HG03432 (cell line): Measurements from ENCODE around the gene LY6G6C.

Experiments
- ATAC-seq: cut with Tn5 transposase; IDR thresholded peaks from one replicate; pipeline ENCODE4 v1.9.1; 2021; ENCODE audit warnings: mild to moderate bottlenecking, moderate library complexity; ENCODE audit not compliant: unreplicated experiment

Gene LY6G6C

DNA sequence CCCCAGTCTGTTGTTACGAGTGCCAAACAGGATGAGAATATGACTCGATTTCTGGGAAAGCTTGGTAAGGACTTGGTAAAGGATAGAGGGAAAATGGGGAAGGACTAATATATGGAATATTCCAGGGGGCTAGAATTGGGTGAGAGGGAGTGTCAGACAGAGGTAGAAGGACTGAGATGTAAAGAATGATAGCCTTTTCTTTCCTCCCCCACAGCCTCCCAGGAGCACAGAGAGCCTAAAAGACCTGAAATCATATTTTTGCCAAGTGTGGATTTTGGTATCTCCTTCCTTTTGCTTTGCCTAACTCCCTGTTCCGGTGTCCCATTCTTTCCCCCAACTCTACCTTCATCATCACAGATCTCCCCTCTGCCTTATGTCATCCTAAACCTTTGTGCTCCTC, 21.3 kb upstream of the LY6G6C start:
- ATAC-seq, result no peak

DNA sequence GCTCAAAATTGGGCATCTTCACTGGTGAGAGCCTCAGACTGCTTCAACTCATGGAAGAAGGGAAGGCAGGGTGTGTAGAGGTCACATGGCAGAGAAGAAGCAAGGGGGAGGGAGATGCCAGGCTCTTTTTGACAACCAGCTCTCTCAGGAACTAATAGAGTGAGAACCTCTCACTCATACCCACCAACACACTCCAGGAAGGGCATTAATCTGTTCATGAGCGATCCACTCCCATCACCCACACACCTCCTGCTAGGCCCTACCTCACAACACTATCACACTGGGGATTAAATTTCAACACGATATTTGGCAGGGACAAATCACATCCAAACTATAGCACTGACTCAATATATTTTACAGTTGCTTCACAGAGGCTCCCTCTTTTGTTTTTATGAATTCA, 20.3 kb upstream of the LY6G6C start:
- ATAC-seq, result no peak

DNA sequence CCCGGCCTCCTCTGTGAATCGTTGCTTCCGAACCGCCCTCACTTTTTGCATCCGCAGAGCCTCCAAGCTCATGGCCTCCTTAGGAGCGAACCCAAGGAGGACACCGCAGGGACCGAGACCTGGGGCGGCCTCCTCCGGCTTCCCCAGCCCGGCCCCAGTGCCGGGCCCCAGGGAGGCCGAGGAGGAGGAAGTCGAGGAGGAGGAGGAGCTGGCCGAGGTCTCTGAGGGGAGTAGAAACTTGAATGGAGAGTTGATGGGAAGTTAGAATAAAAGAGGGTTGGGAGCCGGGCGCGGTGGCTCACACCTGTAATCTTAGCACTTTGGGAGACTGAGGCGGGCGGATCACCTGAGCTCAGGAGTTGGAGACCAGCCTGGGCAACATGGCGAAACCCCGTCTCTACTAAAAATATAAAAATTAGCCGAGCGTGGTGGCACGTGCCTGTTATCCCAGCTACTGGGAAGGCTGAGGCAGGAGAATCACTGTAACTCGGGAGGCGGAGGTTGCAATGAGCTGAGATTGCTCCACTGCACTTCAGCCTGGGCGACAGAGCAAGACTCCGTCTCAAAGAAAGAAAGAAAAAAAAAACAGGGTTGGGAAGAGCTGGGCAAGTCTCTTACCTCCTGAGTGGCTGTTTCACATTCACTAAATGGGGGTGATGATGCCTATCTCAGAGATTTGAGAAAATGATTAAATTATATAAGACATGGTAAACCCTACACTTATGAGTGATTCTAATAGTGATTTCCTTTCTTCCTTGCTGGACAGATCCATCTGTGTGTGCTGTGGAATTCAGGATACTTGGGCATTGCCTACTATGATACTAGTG, 19.1 kb upstream of the LY6G6C start:
- no peak for ATAC-seq

DNA sequence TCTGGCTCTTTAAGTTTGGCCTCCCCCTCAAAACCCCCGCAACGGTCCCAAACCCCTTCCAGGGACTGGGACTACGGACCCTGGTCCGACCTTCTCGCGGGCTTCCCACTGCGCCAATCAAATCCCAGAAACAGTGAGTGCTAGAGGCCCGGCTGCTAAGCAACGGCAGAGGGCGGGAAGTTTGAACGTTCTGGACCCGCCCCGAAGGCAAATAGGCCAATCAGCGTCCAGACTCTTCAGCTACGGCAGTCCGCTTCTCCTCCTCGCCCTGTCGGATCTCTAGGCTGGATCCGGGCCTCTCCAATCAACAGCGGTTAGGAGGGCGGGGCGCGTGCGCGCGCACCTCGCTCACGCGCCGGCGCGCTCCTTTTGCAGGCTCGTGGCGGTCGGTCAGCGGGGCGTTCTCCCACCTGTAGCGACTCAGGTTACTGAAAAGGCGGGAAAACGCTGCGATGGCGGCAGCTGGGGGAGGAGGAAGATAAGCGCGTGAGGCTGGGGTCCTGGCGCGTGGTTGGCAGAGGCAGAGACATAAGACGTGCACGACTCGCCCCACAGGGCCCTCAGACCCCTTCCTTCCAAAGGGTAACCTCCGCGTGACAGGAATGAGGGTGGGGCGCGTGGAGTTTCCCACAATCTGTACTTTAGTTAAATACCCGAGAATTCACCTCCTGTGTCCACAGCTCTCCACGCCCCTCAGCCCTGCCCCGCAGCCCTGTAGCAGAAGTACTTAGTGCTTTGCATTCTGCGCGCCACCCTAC, 18.3 kb upstream of the LY6G6C start, which contains the start of gene MSH5:
Gene MSH5 (plus strand): TSS at position 367 of the 758 bp plus-strand sequence. CDS start 462 bp downstream, outside the sequence.
- ATAC-seq, result peak; percentile 67

DNA sequence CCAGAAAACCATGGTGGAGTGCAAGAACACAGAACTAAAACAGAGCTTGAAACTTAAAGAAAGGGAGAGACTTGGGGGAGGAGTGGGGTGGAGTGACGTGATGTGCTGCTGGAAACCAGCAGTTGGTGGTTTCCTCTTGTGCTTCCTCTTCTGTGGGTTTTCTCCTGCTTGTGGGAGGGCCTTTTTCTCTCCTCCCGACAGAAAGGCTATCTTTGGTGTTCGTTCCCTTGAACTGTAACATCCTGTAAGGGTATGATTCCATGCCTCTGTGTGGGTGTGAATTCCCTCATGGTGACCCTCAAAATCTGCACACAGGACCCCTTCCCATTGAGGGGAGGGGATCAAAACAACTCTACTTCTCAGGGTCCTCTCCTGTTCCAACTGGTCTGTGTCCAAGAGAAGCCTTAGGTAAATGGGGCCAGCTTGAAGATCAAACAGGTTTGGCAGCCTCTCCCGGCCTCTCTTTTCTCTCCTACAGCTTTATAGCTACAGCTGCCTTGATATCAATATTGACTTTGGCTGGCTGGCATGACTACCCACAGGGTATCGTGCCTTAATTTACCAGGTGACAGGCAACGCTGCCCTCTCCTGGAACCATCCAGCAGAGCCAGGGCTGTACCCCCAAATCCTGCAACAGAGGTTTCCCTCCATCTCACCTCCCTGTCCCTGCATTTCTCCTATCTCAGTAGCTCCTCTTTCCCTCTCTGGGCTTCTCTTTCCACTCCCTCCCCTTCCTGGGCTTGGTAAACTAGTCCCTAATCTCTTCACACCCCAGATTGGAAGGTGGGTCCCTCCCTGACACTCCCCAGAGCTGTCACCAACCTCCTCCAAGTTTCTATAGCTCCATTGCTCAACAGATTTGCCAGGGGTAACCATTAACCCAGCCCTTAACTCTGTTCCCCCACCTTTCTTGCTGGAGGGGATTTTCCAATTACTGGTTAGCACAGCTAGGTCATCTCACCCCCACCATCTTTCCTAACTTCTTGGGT, 16.7 kb upstream of the LY6G6C start:
- no peak for ATAC-seq

DNA sequence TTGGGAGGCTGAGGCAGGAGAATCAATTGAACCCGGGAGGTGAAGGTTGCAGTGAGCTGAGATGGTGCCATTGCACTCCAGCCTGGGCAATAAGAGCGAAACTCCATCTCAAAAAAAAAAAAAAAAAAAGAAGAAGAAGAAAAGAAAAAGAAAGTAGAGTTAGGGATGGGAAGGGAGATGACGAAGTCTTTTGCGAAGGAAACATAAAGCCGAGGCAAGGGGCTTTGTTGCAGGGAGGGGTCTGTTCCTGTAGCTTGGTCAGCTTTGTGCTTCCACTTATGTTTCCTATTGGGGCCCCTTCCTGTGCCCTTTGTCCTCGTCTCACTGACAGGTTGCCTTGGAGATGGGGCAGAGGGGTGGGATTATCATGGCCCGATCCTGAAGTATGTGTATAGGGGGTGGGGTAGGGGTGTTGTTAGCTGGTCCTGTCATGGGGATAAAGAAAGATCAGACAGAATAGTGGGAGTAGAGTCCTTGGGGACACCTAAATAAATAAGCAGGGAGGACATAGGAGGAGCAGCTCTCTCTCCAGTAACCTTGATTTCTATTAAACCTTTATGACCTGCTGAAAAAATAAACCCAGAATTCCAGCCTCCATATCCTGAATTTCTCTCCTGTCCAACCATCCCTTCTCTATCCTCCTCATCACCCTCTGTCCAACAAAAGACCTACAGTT, 15.9 kb upstream of the LY6G6C start:
- no peak for ATAC-seq

DNA sequence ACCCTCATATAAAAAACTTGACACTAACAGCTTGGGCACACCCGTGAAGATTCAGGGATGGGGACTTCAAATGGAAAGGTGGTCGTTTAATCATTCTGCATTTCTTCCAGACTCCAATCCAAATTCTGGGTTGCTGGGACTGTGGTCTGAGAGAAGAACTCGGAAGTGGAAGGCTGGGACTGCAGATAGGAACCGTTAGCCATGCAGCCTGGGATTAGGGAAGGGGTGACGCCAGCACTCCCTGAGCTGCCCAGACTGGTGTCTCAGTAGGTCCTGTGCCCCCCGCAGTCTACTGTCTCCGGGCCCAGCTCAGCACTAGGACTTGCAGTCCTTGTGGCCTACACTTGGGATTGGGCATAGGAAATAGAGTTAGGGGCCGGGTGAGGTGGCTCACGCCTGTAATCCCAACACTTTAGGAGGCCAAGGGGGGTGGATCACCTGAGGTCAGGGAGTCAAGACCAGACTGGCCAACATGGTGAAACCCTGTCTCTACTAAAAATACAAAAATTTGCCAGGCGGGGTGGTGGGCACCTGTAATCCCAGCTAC, 15.3 kb upstream of the LY6G6C start:
- ATAC-seq, result no peak

DNA sequence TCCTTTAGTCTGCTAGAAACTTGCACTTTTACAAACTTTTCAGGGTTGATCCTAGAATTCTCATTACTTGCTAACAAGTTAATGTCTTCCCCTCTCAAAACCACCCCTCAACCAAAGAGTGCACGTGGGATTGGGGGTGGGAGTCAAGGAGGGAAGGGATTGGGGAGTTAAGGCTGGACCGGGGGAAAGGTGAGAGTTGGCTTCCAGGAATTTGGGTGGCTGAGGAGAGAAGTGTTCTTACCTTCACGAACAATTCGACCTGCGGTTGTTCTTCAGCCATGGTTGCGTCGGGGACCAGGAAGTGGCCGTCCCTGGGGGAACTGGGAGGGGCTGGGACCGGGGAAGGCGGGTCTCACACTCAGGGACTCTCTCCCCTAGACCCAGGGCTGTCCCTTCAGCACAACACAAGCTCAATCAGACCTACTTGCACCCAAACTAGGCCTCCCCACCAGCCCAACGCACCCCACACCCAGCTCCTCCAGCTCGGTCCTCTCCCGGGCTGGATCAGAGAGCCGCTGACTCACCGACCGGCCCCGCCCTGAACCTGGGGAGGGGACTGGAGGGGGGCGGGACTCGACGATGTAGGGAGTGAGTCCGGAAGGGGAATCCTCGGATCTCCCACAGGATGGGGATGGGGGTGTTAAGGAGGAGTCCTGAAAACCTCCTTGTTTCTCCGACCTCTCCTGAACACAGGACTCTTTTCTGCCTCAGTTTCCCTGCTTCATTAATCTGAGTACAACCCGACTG, 14.6 kb upstream of the LY6G6C start, which contains the start of gene CLIC1:
Gene CLIC1 (minus strand): TSS at position 510 of the 747 bp plus-strand sequence. CDS start 230 bp downstream, at position 280.
- peak; percentile 25 for ATAC-seq

DNA sequence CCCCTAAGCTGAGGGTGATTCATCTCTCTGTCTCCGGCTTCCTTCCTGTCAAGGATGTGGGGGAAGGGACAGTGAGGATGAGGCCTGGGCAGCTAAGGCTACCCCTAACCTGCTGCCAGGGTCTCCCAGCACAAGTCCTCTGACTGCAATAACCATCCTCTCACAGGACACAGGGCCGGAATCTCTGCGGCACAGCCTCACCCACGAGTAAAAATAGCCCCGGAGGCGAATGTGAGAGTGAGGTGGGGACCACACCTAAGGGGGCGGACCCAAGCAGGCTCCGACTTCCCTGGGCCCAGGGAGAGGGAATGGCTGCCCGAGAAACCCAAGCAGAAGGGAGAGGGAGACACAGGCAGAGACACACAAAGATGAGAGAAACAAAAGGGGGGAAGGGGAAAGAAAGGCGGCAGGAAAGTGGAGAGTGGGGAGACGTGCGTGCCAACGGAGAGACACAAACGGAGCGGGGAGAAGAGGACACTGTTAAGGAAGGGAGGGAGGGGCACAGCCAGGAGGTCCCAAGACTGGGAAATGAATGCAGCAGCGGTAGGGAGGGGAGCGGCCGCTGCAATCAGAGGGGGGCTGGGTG, 13.4 kb upstream of the LY6G6C start:
- no peak for ATAC-seq

DNA sequence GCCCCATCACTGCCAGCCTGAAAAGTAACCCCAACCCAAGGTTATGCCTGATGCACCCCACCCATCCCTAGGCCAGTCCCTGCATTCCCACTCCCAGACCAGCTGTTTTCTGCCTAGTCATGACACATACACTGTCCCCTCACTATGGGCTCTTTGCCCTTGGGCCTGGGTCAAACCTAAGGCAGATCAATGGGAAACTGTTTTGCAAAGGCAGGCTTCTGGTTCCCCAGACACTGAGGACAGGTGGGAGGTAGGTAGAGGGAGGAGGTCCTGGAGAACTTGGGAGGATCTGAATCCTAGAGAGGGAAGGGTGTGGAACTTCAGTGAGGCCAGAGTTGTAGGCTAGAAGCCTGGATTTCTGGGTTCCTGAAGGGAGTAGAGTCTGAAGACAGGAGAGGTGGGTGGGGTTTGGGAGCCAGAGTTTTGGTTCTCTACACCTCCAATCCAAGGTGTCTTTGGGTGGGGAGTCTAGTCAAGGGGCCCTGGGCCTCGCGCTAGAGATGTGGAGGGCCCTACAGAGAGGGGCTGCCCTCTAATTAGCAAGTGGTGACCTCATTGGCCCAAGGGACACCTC, 12.8 kb upstream of the LY6G6C start:
- no peak for ATAC-seq

DNA sequence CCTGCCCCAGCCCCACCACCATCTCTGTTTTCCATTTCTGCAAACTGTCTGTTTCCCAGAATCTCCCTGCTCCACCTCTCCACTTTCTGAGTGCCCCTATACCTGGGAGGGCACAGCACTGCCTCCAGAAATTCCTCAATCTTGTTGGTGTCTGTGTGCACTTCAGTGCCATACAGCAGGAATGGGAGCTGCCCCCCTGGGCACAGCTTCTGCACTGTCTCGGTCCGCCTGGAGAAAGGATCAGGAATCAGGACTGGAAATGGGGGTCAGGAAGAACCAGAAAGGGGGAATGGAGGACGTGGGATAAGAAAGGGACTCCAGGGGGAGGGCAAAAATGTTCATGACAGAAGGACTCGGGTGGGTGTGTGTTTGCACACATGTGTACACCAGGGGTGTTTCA, 12.2 kb upstream of the LY6G6C start:
- ATAC-seq, result no peak

DNA sequence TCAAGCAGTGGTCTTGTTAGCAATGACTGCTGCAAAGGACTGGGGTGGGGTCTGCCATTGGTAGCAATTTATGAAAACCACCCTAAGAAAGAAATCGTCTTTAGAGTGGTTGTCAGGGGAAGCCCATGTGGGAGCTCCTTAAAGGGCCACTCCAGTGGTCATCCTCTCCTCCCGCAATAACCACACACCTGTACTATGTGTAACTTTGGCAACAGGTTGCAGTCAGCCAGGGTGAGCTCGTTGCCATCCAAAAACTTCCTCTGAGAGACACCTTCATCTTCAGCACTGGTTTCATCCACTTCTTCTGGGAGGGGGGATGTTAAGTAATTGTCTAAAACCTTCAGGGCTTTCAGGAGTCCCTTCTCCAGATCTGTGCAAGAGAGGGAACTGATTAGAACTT, 10.5 kb upstream of the LY6G6C start:
- no peak for ATAC-seq

DNA sequence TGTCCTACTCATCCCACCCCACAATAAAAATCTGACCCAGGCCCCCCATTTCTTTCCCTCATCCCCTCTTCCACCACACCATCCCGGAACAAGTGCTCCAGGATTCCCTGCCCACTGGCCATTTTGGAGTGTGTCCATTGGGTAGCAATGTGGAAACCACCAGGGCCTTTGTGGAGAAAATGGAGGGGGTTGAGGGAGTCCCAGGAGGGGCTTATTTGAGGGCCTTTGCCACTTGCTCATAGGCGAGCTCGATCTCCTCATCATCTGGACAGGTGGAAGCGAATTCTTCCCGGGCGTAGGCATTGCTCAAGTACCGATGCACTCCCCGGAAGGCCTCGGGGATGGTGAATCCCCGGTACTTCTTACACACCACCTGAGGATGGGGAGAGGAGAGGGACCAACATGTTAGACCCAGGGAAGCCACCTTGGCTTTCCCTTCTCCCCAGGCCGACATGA, 9.1 kb upstream of the LY6G6C start:
- ATAC-seq, result no peak

DNA sequence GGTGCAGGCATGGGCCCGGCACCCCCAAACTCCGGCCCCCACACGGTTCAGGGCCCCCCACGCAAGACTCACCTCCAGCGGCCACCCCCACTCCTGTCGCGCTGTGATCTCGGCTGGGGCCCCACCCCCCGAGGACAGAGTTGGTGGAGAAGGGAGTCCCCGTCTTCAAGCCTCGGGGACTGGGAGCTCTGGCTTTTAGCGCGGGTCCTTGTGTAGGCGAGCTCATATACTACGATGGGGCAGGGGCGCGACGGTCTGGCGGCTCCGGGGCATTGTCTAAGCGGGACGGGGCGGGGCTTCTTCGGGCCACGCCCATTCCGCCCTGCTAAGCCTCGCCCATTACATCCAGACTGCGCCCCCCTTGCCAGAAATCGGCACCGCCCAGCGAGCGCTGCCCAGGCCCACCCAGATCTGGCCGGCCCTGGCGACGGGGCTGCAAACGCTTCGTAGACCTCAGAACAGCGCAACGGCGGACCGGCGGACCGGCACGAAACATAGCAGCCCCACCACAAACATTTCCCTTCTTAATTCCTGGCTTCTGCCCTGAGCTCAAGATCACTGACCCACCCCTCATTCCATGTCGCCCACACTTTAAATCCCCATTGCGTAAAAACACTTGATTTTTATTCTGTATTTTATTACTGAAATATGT, 8.6 kb upstream of the LY6G6C start:
- peak; percentile 38 for ATAC-seq

DNA sequence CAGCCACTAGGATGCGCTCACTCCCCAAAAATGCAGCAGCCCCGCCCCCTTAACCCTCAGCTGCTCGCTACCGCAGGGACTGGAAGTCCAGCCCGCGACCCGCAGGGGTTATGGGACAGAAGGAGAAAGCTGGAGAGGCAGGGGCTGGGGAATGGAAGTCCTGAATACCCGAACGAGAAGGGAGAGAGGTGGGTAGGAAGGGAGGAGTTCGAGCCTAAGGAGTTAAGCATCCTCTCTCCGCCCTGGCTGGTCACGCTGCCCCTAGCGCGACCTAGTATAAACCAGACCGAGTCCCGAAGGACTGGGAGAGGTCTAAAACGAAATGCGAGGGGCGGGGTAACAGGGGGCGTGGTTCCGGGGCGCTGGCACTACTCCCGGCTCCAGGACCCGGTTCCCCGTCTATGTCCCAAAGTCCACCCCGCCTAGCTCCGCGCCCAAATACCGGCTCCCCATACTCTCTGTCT, 8.0 kb upstream of the LY6G6C start:
- ATAC-seq, result peak; percentile 49

DNA sequence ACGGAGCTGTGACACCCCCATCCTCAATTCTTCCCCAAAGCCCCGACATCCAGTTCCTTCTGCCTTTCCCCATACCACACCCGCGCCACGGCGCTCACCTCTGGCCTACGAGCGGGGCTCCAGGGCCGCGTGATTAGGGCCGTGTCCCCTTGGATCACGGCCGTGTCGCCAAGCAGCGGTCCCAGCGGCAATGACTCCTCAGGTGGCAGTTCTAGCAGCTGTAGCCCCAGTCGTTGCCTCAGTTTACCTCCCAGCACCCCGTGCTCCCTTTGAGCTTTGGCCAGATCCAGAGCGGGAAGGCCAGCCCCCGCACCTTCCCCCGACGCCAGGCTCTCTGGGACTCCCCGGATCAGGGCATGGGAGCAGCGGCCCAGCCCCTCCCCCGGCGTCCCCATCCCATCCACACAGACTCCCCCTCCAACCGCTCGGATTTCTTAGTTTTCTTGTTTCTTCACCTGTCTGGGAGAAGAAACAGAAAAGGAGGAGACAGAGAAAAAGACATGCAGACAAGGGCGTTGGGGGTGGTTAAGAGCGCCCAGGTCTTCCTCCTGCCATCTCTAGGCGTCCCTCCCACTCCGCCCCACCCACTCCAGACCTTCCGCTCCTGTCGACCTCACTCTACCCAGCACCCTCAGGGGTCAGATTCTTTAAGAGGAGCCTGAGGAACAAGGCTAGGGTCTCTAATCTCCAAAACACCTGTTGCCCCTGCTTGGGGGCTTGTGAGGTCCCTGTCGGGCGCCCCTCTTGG, 7.4 kb upstream of the LY6G6C start, which contains the start of gene DDAH2:
Gene DDAH2 (minus strand): TSS at position 533 of the 748 bp plus-strand sequence. CDS start 138 bp downstream, at position 395.
- ATAC-seq, result peak; percentile 10
